K562 (cell line): Measurements from ENCODE around the gene PADI4. TPM values are rescaled to one million over a fixed set of nuclear protein-coding genes. Genes with fewer than 3 reads are reported as not detected.
A peak's percentile ranks its signal among the peaks of the same experiment; 100 is the strongest.

ENCODE experiments used
- ATAC-seq: fragments of 200-7000 bp; cut with Tn5 transposase; 3 replicates; pipeline ENCODE4 v1.9.1; 2020; ENCODE audit warnings: moderate library complexity
- BruUV-seq: library from RNA; stranded (reverse); fragments of 400-500 nt; replicated peaks from 2 replicates; lab custom pipeline; 2021; lab: Mats Ljungman, UMichigan
- CTCF ChIA-PET: fragments of 300-600 bp; formaldehyde crosslinking; extraction: SDS; loops from one replicate; lab custom pipeline; 2021; ENCODE audit warnings: low intra/inter-chr PET ratio; lab: Yijun Ruan, JAX
- POLR2A ChIA-PET: fragments of 300-600, 350-650 bp; sonication (Branson Sonifier 250); formaldehyde crosslinking; extraction: SDS; loops from one replicate; lab custom pipeline; 2021; ENCODE audit warnings: antibody characterized with exemption, inconsistent platforms; lab: Yijun Ruan, JAX
- DNase-seq, 4 experiments: peaks; one replicate each; pipeline versions ENCODE4 v3.0.0 to v3.0.0-alpha.2; 2011 to 2018; ENCODE audit warnings: low spot score in 3 of 4, mixed read lengths in 3 of 4; ENCODE audit errors: extremely low read depth in 1 of 4
- FAIRE-seq: peaks from 2 replicates; lab custom pipeline; 2011; peaks lifted over from hg19 to GRCh38; lab: Jason Lieb, UNC
- H2AFZ ChIP-seq: 2 replicates; pipeline ENCODE4 v1.6.0; 2011; ENCODE audit warnings: low read depth, low read length, control low read depth, inconsistent platforms
- H3K27ac ChIP-seq: fragments of 200-600 bp; 3 replicates; pipeline ENCODE4 v1.8.0; 2011; ENCODE audit warnings: low read depth, mild to moderate bottlenecking, control low read depth, inconsistent platforms, low read length, moderate library complexity, mixed read lengths; ENCODE audit errors: extremely low read depth
- H3K27me3 ChIP-seq, 2 experiments: fragments of 300-600 bp in 1 of 2; 2 replicates in 1 of 2; 3 replicates in 1 of 2; pipeline versions ENCODE4 v1.6.0 to v1.8.0; 2011; ENCODE audit warnings: inconsistent platforms in 2 of 2, low read length in 2 of 2, mild to moderate bottlenecking in 1 of 2, mixed read lengths in 1 of 2, moderate library complexity in 1 of 2; ENCODE audit not compliant: control insufficient read depth in 2 of 2, insufficient read depth in 2 of 2
- H3K36me3 ChIP-seq: fragments of 300-600 bp; 3 replicates; pipeline ENCODE4 v1.8.0; 2011; ENCODE audit warnings: mild to moderate bottlenecking, low read length, inconsistent platforms; ENCODE audit not compliant: control insufficient read depth, insufficient read depth
- H3K4me1 ChIP-seq, 2 experiments: fragments of 200-600 bp in 1 of 2; replicated peaks in 1 of 2; 2 replicates in 1 of 2; 3 replicates in 1 of 2; pipeline versions ENCODE4 v1.5.1 to v1.8.0; 2011; ENCODE audit warnings: inconsistent platforms in 2 of 2, low read length in 2 of 2, mild to moderate bottlenecking in 1 of 2, mixed read lengths in 1 of 2, moderate library complexity in 1 of 2; ENCODE audit not compliant: control insufficient read depth in 2 of 2, insufficient read depth in 2 of 2
- H3K4me2 ChIP-seq: 2 replicates; pipeline ENCODE4 v1.6.1; 2011; ENCODE audit warnings: low read length, control low read depth, inconsistent platforms, mixed read lengths; ENCODE audit not compliant: insufficient read depth
- H3K4me3 ChIP-seq: fragments of 200-600 bp; sonication (generic), shearing (Covaris generic); 2 replicates; pipeline ENCODE4 v1.5.1; 2016; ENCODE audit warnings: control low read depth, inconsistent platforms
- H3K79me2 ChIP-seq: fragments of 200-600 bp; 3 replicates; pipeline ENCODE4 v1.8.0; 2011; ENCODE audit warnings: low read length, inconsistent platforms; ENCODE audit not compliant: control insufficient read depth, insufficient read depth
- H3K9ac ChIP-seq, 2 experiments: 2 replicates each; pipeline versions ENCODE4 v1.6.0 to v1.6.1; 2011; ENCODE audit warnings: low read depth in 2 of 2, low read length in 2 of 2, control low read depth in 1 of 2, inconsistent platforms in 1 of 2, mild to moderate bottlenecking in 1 of 2, mixed read lengths in 1 of 2; ENCODE audit not compliant: insufficient read depth in 1 of 2
- H3K9me1 ChIP-seq: one replicate; pipeline ENCODE4 v1.6.0; 2011; ENCODE audit warnings: inconsistent platforms, mild to moderate bottlenecking, low read length, moderate library complexity; ENCODE audit not compliant: control insufficient read depth, insufficient read depth
- H3K9me3 ChIP-seq: replicated peaks from 2 replicates; pipeline ENCODE4 v1.5.1; 2011; ENCODE audit warnings: low read depth, low read length, inconsistent platforms; ENCODE audit not compliant: control insufficient read depth, insufficient read depth
- H4K20me1 ChIP-seq: replicated peaks from 2 replicates; pipeline ENCODE4 v1.6.1; 2011; ENCODE audit warnings: low read length, inconsistent platforms, mixed read lengths; ENCODE audit not compliant: control insufficient read depth, insufficient read depth
- BRD9 ChIP-seq: fragments of 450-650 bp; IDR thresholded peaks from 2 replicates; pipeline ENCODE4 v1.6.1; 2018; ENCODE audit warnings: low read depth; ENCODE audit not compliant: partially characterized antibody
- C11orf30 ChIP-seq: fragments of 450-650 bp; IDR thresholded peaks from 2 replicates; pipeline ENCODE4 v1.6.1; 2016; ENCODE audit warnings: low read depth, mild to moderate bottlenecking
- CC2D1A ChIP-seq: fragments of 450-650 bp; IDR thresholded peaks from 2 replicates; pipeline ENCODE4 v1.6.1; 2017; ENCODE audit warnings: mild to moderate bottlenecking
- HNRNPH1 ChIP-seq: fragments of 200-400 bp; formaldehyde crosslinking; optimal IDR thresholded peaks from 2 replicates; pipeline ENCODE3; 2017; ENCODE audit warnings: low read depth, mild to moderate bottlenecking, low read length, moderate library complexity
- KAT2B ChIP-seq: IDR thresholded peaks from one replicate; pipeline ENCODE4 v1.6.1; 2012; ENCODE audit warnings: low read depth, mild to moderate bottlenecking, control low read depth, inconsistent platforms, low read length, moderate library complexity
- MED1 ChIP-seq: sonication (generic); formaldehyde crosslinking; IDR thresholded peaks from 2 replicates; pipeline ENCODE4 v1.8.1; 2023; ENCODE audit warnings: missing genetic modification reagents, borderline replicate concordance
- MEIS2 ChIP-seq: fragments of 450-650 bp; IDR thresholded peaks from 2 replicates; pipeline ENCODE4 v1.6.1; 2014; ENCODE audit warnings: mild to moderate bottlenecking; ENCODE audit not compliant: partially characterized antibody
- PHTF2 ChIP-seq: fragments of 250-450 bp; sonication (Bioruptor Pico); IDR thresholded peaks from 2 replicates; pipeline ENCODE4 v1.5.0; 2021; ENCODE audit warnings: mild to moderate bottlenecking
- SAFB2 ChIP-seq: fragments of 200-400 bp; formaldehyde crosslinking; IDR thresholded peaks from 2 replicates; pipeline ENCODE4 v1.6.1; 2018; ENCODE audit warnings: borderline replicate concordance, low read length, low read depth, moderate library complexity; ENCODE audit not compliant: severe bottlenecking
- SMARCE1 ChIP-seq: fragments of 450-650 bp; IDR thresholded peaks from 2 replicates; pipeline ENCODE4 v1.7.1; 2016; ENCODE audit warnings: mild to moderate bottlenecking
- THAP12 ChIP-seq: fragments of 250-450 bp; sonication (Bioruptor Pico); IDR thresholded peaks from 2 replicates; pipeline ENCODE4 v1.9.0; 2021; ENCODE audit warnings: mild to moderate bottlenecking, inconsistent platforms
- ZNF316 ChIP-seq: fragments of 450-650 bp; IDR thresholded peaks from 2 replicates; pipeline ENCODE4 v1.6.1; 2016
- WGBS: fragments of 100-300 bp; shearing (Covaris generic); methylation state at CpG from one replicate; pipeline ENCODE4 v1.1.6; 2016; ENCODE audit warnings: low coverage, mixed read lengths; ENCODE audit not compliant: insufficient coverage; ENCODE audit errors: missing lambda C conversion rate; 5-methylcytosine and 5-hydroxymethylcytosine counted together
- in situ Hi-C: fragments of 300-500 bp; cut with MboI; formaldehyde crosslinking; loops from 4 replicates; pipeline ENCODE4 v1.15.0; 2018; ENCODE audit warnings: inconsistent platforms, mixed read lengths
- intact Hi-C: fragments of 100-400 bp; cut with micrococcal nuclease; formaldehyde crosslinking; loops from 2 replicates; pipeline ENCODE4 v1.14.2; 2022
- polyA plus RNA-seq, 8 experiments: library from polyadenylated mRNA; depleted of rRNA in 4 of 8; stranded (reverse) in 5 of 8; unstranded in 3 of 8; fragments of >200 nt; fragmentation: Nextera tagmentation in 2 of 8; fragmentation: Illumina TruSeq in 1 of 8; extraction: Ambion mirVana in 2 of 8; extraction: Trizol in 1 of 8; gene quantifications; 2 replicates each; pipeline versions ENCODE4 v1.2.1 to v1.2.3, GENCODE V29; 2011 to 2014; ENCODE audit warnings: inconsistent platforms in 1 of 8, missing spikeins in 1 of 8
- total RNA-seq, 7 experiments: library from RNA; depleted of rRNA in 6 of 7; stranded (reverse); fragments of >200 nt in 6 of 7; fragmentation: Illumina TruSeq in 2 of 7; extraction: Trizol in 2 of 7; gene quantifications; 2 replicates each; pipeline versions ENCODE4 v1.2.1 to v1.2.3, GENCODE V29; 2011 to 2021; ENCODE audit warnings: low replicate concordance in 1 of 7
- TF ChIP-seq, protein P1 (sequence below): fragments of 250-450 bp; sonication (Bioruptor Pico); IDR thresholded peaks from 2 replicates; pipeline ENCODE4 v1.8.0; 2021; ENCODE audit warnings: borderline replicate concordance, mild to moderate bottlenecking, moderate library complexity; ENCODE audit not compliant: poor library complexity, severe bottlenecking
- TF ChIP-seq, protein P2 (sequence below): fragments of 200-800 bp; sonication (Bioruptor generic); IDR thresholded peaks from 2 replicates; pipeline ENCODE4 v1.6.1; 2016; ENCODE audit warnings: missing genetic modification characterization, missing compliant biosample characterization

Gene PADI4
- total and polyA plus RNA-seq, 9 of the 15 experiments (the other 6 are each of a cell fraction or from before 2014, with no cell fraction given): 0.22 to 0.33 TPM; not detected in 7

- Histone ChIP-seq H3K9me3 (no peaks in the 10 kb centered on the region), H3K4me1 (peaks cover 12 to 14% of the 10 kb centered on the region in 2 experiments), H3K9me1 (peaks cover 3% of the 10 kb centered on the region), H2AFZ (peak overlapping the region; percentile 88), H3K9ac (no peak overlapping the region; a peak in 1 of 4 replicates), H3K27me3 (peaks cover 6 to 15% of the 10 kb centered on the region in 2 experiments; a peak in 4 of 5 replicates), H3K4me2 (peak overlapping the region; percentile 41), H3K27ac (peak overlapping the region; percentile 54), H3K4me3 (no peak overlapping the region), H3K36me3 (no peaks in the 10 kb centered on the region), H3K79me2 (no peaks in the 10 kb centered on the region), H4K20me1 (no peaks in the 10 kb centered on the region)
- peak; percentile 93 for FAIRE-seq
- ATAC-seq: peak; percentile 76
- CTCF ChIA-PET: no interaction called here
- in situ Hi-C loops: no loop called here
- peak; percentile 61 to 78 (median 68) for DNase-seq
- POLR2A ChIA-PET: interaction anchor here (0.9 kb wide), 1 partner anchor 10 kb away, joined by 4 read pairs; no protein-coding TSS in a partner anchor
- intact Hi-C loops: no loop called here
- BruUV-seq: no TSS peak
- 73% methylated on average over 19 of the region's 19 CpGs for WGBS
- TF ChIP-seq, protein P1, sequence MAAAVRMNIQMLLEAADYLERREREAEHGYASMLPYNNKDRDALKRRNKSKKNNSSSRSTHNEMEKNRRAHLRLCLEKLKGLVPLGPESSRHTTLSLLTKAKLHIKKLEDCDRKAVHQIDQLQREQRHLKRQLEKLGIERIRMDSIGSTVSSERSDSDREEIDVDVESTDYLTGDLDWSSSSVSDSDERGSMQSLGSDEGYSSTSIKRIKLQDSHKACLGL: no peak
- peak; percentile 98 for TF ChIP-seq C11orf30
- TF ChIP-seq KAT2B: no peak
- peak; percentile 99 for TF ChIP-seq ZNF316
- no peak for TF ChIP-seq MED1
- no peak for TF ChIP-seq THAP12 (CRISPR knock-in tag)
- TF ChIP-seq MEIS2: peak; percentile 23
- TF ChIP-seq BRD9: no peak
- TF ChIP-seq, protein P2, sequence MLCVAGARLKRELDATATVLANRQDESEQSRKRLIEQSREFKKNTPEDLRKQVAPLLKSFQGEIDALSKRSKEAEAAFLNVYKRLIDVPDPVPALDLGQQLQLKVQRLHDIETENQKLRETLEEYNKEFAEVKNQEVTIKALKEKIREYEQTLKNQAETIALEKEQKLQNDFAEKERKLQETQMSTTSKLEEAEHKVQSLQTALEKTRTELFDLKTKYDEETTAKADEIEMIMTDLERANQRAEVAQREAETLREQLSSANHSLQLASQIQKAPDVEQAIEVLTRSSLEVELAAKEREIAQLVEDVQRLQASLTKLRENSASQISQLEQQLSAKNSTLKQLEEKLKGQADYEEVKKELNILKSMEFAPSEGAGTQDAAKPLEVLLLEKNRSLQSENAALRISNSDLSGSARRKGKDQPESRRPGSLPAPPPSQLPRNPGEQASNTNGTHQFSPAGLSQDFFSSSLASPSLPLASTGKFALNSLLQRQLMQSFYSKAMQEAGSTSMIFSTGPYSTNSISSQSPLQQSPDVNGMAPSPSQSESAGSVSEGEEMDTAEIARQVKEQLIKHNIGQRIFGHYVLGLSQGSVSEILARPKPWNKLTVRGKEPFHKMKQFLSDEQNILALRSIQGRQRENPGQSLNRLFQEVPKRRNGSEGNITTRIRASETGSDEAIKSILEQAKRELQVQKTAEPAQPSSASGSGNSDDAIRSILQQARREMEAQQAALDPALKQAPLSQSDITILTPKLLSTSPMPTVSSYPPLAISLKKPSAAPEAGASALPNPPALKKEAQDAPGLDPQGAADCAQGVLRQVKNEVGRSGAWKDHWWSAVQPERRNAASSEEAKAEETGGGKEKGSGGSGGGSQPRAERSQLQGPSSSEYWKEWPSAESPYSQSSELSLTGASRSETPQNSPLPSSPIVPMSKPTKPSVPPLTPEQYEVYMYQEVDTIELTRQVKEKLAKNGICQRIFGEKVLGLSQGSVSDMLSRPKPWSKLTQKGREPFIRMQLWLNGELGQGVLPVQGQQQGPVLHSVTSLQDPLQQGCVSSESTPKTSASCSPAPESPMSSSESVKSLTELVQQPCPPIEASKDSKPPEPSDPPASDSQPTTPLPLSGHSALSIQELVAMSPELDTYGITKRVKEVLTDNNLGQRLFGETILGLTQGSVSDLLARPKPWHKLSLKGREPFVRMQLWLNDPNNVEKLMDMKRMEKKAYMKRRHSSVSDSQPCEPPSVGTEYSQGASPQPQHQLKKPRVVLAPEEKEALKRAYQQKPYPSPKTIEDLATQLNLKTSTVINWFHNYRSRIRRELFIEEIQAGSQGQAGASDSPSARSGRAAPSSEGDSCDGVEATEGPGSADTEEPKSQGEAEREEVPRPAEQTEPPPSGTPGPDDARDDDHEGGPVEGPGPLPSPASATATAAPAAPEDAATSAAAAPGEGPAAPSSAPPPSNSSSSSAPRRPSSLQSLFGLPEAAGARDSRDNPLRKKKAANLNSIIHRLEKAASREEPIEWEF (CRISPR knock-in tag): no peak
- TF ChIP-seq PHTF2 (CRISPR knock-in tag): no peak
- TF ChIP-seq CC2D1A: no peak
- TF ChIP-seq SMARCE1: peak; percentile 74
- TF ChIP-seq SAFB2: no peak
- no peak for TF ChIP-seq HNRNPH1
Measured at GRCh38 chr1:17347769-17348592, 40.0 kb downstream of the PADI4 start.
